HG03558 (cell line): ENCODE measurements around the gene DTNB.
"Not testable (repeated sequence)": the region's sequence is repeated elsewhere in the genome, so short reads cannot be mapped to it uniquely, and the experiment has no call there.

Experiments
- ATAC-seq: cut with Tn5 transposase; IDR thresholded peaks from one replicate; pipeline ENCODE4 v1.9.1; 2021; ENCODE audit warnings: moderate number of reproducible peaks; ENCODE audit not compliant: unreplicated experiment; ENCODE audit errors: extremely low read depth

The DTNB gene

GRCh38 chr2:25435421-25435820, 238.0 kb downstream of the DTNB start:
- no peak for ATAC-seq

- no peak for ATAC-seq
Observed at GRCh38 chr2:25431604-25432003, 241.8 kb downstream of the DTNB start.

GRCh38 chr2:25430556-25430955, 242.8 kb downstream of the DTNB start:
- ATAC-seq = no peak

GRCh38 chr2:25426326-25426725, 247.1 kb downstream of the DTNB start:
- no peak for ATAC-seq

- ATAC-seq = no peak
Observed at GRCh38 chr2:25424426-25425028, 248.8 kb downstream of the DTNB start.

GRCh38 chr2:25421820-25422411, 251.5 kb downstream of the DTNB start:
- ATAC-seq = no peak

- no peak for ATAC-seq
Observed at GRCh38 chr2:25421289-25421688, 252.1 kb downstream of the DTNB start.

GRCh38 chr2:25420820-25421237, 252.5 kb downstream of the DTNB start:
- peak; percentile 26 for ATAC-seq

- ATAC-seq = peak; percentile 72
Observed at GRCh38 chr2:25419678-25420242, 253.6 kb downstream of the DTNB start.

GRCh38 chr2:25418944-25419677, 254.3 kb downstream of the DTNB start:
- no peak for ATAC-seq

- no peak for ATAC-seq
Observed at GRCh38 chr2:25417715-25418369, 255.5 kb downstream of the DTNB start.

GRCh38 chr2:25416674-25417073, 256.7 kb downstream of the DTNB start:
- ATAC-seq = no peak

- ATAC-seq = no peak
Observed at GRCh38 chr2:25414781-25415180, 258.6 kb downstream of the DTNB start.

GRCh38 chr2:25413409-25413808, 260.0 kb downstream of the DTNB start:
- not testable (repeated sequence) for ATAC-seq

- no peak for ATAC-seq
Observed at GRCh38 chr2:25411753-25412152, 261.6 kb downstream of the DTNB start.

GRCh38 chr2:25411281-25411680, 262.1 kb downstream of the DTNB start:
- ATAC-seq = no peak

GRCh38 chr2:25410370-25410769, 263.0 kb downstream of the DTNB start:
- ATAC-seq = no peak

- no peak for ATAC-seq
Observed at GRCh38 chr2:25409468-25409867, 263.9 kb downstream of the DTNB start.

- ATAC-seq = no peak
Observed at GRCh38 chr2:25409044-25409443, 264.3 kb downstream of the DTNB start.

- ATAC-seq = no peak
Observed at GRCh38 chr2:25405611-25406295, 267.6 kb downstream of the DTNB start.
